Measurements from ENCODE around the gene P2RX6.

Gene P2RX6

GRCh38 chr22:21076912-21077625 is 62.1 kb downstream of the P2RX6 start:
- TF ChIP-seq ZFX (IDR thresholded peaks at IDR 0.05; ENCODE audit: borderline replicate concordance) (no peak), CTCF (IDR thresholded peaks at IDR 0.05) (no peak)

More at GRCh38 chr22:21076912-21077625, 62.1 kb downstream of the P2RX6 start:
- no peak overlapping the region for H3K27ac ChIP-seq
